ENCODE measurements around the gene TSPYL1.

The TSPYL1 gene

GRCh38 chr6:116256694-116257093 lies 23.0 kb downstream of the TSPYL1 start:
- no peak for DNase-seq

- no peak for DNase-seq
These were observed 24.4 kb downstream of the TSPYL1 start for GRCh38 chr6:116255246-116255800.

GRCh38 chr6:116254297-116255056 lies 25.3 kb downstream of the TSPYL1 start:
- no peak for DNase-seq

GRCh38 chr6:116253505-116254296 lies 26.0 kb downstream of the TSPYL1 start, which contains the start of gene TSPYL4:
Gene TSPYL4, minus strand, starts transcription at chr6:116254075. Its CDS starts 67 bp downstream, at chr6:116254008.
- DNase-seq, result peak; percentile 91

GRCh38 chr6:116253188-116253504 lies 26.6 kb downstream of the TSPYL1 start:
- DNase-seq, result no peak

- no peak for DNase-seq
These were observed 28.0 kb downstream of the TSPYL1 start for GRCh38 chr6:116251568-116252384.

GRCh38 chr6:116248577-116248976 lies 31.2 kb downstream of the TSPYL1 start:
- no peak for DNase-seq

- DNase-seq, result no peak
These were observed 32.4 kb downstream of the TSPYL1 start for GRCh38 chr6:116247285-116247684.

GRCh38 chr6:116246089-116246488 lies 33.6 kb downstream of the TSPYL1 start:
- no peak for DNase-seq

GRCh38 chr6:116244284-116244683 lies 35.4 kb downstream of the TSPYL1 start:
- DNase-seq, result no peak

- DNase-seq, result no peak
These were observed 39.9 kb downstream of the TSPYL1 start for GRCh38 chr6:116239856-116240255.

- no peak for DNase-seq
These were observed 40.5 kb downstream of the TSPYL1 start for GRCh38 chr6:116239256-116239655.

GRCh38 chr6:116238083-116238482 lies 41.6 kb downstream of the TSPYL1 start:
- no peak for DNase-seq

GRCh38 chr6:116234689-116235088 lies 45.0 kb downstream of the TSPYL1 start:
- DNase-seq, result no peak

- peak; percentile 40 for DNase-seq
These were observed 50.3 kb downstream of the TSPYL1 start for GRCh38 chr6:116229287-116229913.
